GM08714 (cell line): Measurements from ENCODE around the gene GPR135.

ENCODE experiments used
- H3K4me3 ChIP-seq: fragments of 200-500 bp; sonication (Bioruptor generic); 2 replicates; pipeline ENCODE4 v1.5.1; 2014; ENCODE audit warnings: mild to moderate bottlenecking, low read length, inconsistent platforms
- ZNF274 ChIP-seq: IDR thresholded peaks from 2 replicates; pipeline ENCODE4 v1.6.1; 2012; ENCODE audit warnings: mild to moderate bottlenecking, low read depth, low read length

The GPR135 gene

DNA sequence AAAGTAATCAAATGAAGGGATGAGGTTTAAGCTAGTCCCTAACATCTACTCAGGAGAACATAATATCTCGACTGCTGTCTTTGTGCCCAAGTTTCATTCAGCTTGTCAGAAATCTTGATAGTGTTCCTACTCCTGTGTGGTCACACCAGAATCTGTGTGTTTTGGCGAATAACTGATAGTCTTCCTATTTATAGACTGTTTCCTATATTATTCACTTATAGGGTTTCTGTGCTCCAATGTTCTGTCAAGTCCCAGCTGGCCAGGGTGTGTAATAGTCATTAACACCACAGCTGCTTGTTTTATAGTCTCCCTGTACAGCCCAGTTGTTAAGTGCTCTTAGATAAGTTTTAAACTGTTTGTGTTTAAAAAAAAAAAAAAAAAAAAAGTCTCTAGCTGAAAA is 45.9 kb downstream of the GPR135 start:
- no peak overlapping the region for H3K4me3 ChIP-seq
- no peak for TF ChIP-seq ZNF274

GRCh38 chr14:59417311-59417710 is 47.9 kb downstream of the GPR135 start:
- no peak for TF ChIP-seq ZNF274
- H3K4me3 ChIP-seq = no peak overlapping the region

GRCh38 chr14:59415836-59416602 is 49.2 kb downstream of the GPR135 start:
- H3K4me3 ChIP-seq = no peak overlapping the region
- no peak for TF ChIP-seq ZNF274
